CD14-positive monocyte (primary cell): Measurements from ENCODE around the gene BRMS1L. TPM values are rescaled to one million over a fixed set of nuclear protein-coding genes. Genes with fewer than 3 reads are reported as not detected.
"Not testable (repeated sequence)": the region's sequence is repeated elsewhere in the genome, so short reads cannot be mapped to it uniquely, and the experiment has no call there.

Experiments used
- DNase-seq, 3 donors: peaks; one replicate each; pipeline ENCODE4 v3.0.0-alpha.2; 2011 to 2022
- H2AFZ ChIP-seq: 2 replicates; pipeline ENCODE4 v1.6.0; 2012; ENCODE audit warnings: mild to moderate bottlenecking, low read depth, low read length, inconsistent platforms; ENCODE audit not compliant: insufficient read depth, poor library complexity, severe bottlenecking
- H3K27ac ChIP-seq, 2 donors: 1 replicate in 1 of 2; 2 replicates in 1 of 2; pipeline ENCODE4 v1.5.1; 2012 to 2013; ENCODE audit warnings: low read length in 2 of 2, control low read depth in 1 of 2, inconsistent platforms in 1 of 2, low read depth in 1 of 2, mild to moderate bottlenecking in 1 of 2
- H3K27me3 ChIP-seq, 2 donors: one replicate each; pipeline versions ENCODE4 v1.6.0 to v1.6.1; 2011 to 2013; ENCODE audit warnings: low read length in 2 of 2; ENCODE audit not compliant: control insufficient read depth in 2 of 2, insufficient read depth in 2 of 2
- H3K36me3 ChIP-seq, 2 donors: replicated peaks in 1 of 2; 1 replicate in 1 of 2; 2 replicates in 1 of 2; pipeline versions ENCODE4 v1.5.1 to v1.6.1; 2012 to 2013; ENCODE audit warnings: low read length in 2 of 2, control low read depth in 1 of 2, inconsistent platforms in 1 of 2, mild to moderate bottlenecking in 1 of 2; ENCODE audit not compliant: insufficient read depth in 2 of 2, control insufficient read depth in 1 of 2
- H3K4me1 ChIP-seq, 2 donors: 1 replicate in 1 of 2; 2 replicates in 1 of 2; pipeline versions ENCODE4 v1.5.1 to v1.6.1; 2012 to 2013; ENCODE audit warnings: low read length in 2 of 2, control low read depth in 1 of 2, inconsistent platforms in 1 of 2, mild to moderate bottlenecking in 1 of 2, moderate library complexity in 1 of 2; ENCODE audit not compliant: insufficient read depth in 2 of 2, control insufficient read depth in 1 of 2
- H3K4me2 ChIP-seq: replicated peaks from 2 replicates; pipeline ENCODE3; 2012; ENCODE audit warnings: low read length, moderate library complexity, mild to moderate bottlenecking; ENCODE audit not compliant: poor library complexity, severe bottlenecking; ENCODE audit errors: extremely low read depth
- H3K4me3 ChIP-seq, 3 experiments: fragments of 200-600 bp in 1 of 3; sonication (generic) in 1 of 3; replicated peaks in 1 of 3; 1 replicate in 2 of 3; 2 replicates in 1 of 3; pipeline ENCODE4 v1.5.1; 2011 to 2013; ENCODE audit warnings: low read length in 3 of 3, mild to moderate bottlenecking in 3 of 3, control low read depth in 2 of 3, low read depth in 2 of 3, inconsistent platforms in 1 of 3, moderate library complexity in 1 of 3
- H3K79me2 ChIP-seq: 2 replicates; pipeline ENCODE4 v1.6.0; 2012; ENCODE audit warnings: mild to moderate bottlenecking, control low read depth, inconsistent platforms, low read length, moderate library complexity; ENCODE audit not compliant: insufficient read depth
- H3K9ac ChIP-seq: 2 replicates; pipeline ENCODE4 v1.6.0; 2017; ENCODE audit warnings: low read length, mild to moderate bottlenecking; ENCODE audit not compliant: insufficient read depth, poor library complexity, severe bottlenecking
- H3K9me3 ChIP-seq, 2 donors: replicated peaks in 1 of 2; 1 replicate in 1 of 2; 2 replicates in 1 of 2; pipeline versions ENCODE4 v1.5.1 to v1.6.1; 2012 to 2013; ENCODE audit warnings: low read length in 2 of 2, control low read depth in 1 of 2; ENCODE audit not compliant: control insufficient read depth in 1 of 2, insufficient read depth in 1 of 2
- H4K20me1 ChIP-seq: 2 replicates; pipeline ENCODE4 v1.6.0; 2012; ENCODE audit warnings: mild to moderate bottlenecking, low read length, control low read depth, moderate library complexity; ENCODE audit not compliant: insufficient read depth
- H3K27ac Mint-ChIP-seq, 7 donors: one replicate each; pipeline ENCODE4 v1.8.0; 2020; ENCODE audit warnings: mild to moderate bottlenecking in 7 of 7, mixed read lengths in 7 of 7, moderate library complexity in 6 of 7, inconsistent platforms in 2 of 7
- H3K27me3 Mint-ChIP-seq, 3 donors: one replicate each; pipeline ENCODE4 v1.8.0; 2021 to 2022; ENCODE audit warnings: low read depth in 3 of 3, mild to moderate bottlenecking in 3 of 3, mixed read lengths in 3 of 3, moderate library complexity in 3 of 3, inconsistent platforms in 1 of 3
- H3K36me3 Mint-ChIP-seq, 2 donors: one replicate each; pipeline ENCODE4 v1.8.0; 2020; ENCODE audit warnings: mixed read lengths in 2 of 2, inconsistent platforms in 1 of 2, mild to moderate bottlenecking in 1 of 2
- H3K4me1 Mint-ChIP-seq: one replicate; pipeline ENCODE4 v1.8.0; 2020; ENCODE audit warnings: mild to moderate bottlenecking, mixed read lengths
- H3K4me3 Mint-ChIP-seq, 2 donors: one replicate each; pipeline ENCODE4 v1.8.0; 2020; ENCODE audit warnings: mild to moderate bottlenecking in 2 of 2, mixed read lengths in 2 of 2, moderate library complexity in 1 of 2
- H3K9me3 Mint-ChIP-seq, 7 donors: one replicate each; pipeline ENCODE4 v1.8.0; 2020 to 2022; ENCODE audit warnings: mixed read lengths in 7 of 7, mild to moderate bottlenecking in 6 of 7, moderate library complexity in 6 of 7, inconsistent platforms in 2 of 7
- CTCF ChIP-seq: fragments of 200-600 bp; IDR thresholded peaks from one replicate; pipeline ENCODE4 v1.8.0; 2022; ENCODE audit warnings: antibody characterized with exemption, mild to moderate bottlenecking
- WGBS: methylation state at CpG from one replicate; pipeline ENCODE4 v1.1.5; 2013; ENCODE audit warnings: missing lambda C conversion rate; ENCODE audit not compliant: insufficient coverage; 5-methylcytosine and 5-hydroxymethylcytosine counted together
- intact Hi-C, 2 donors: fragments of 100-400 bp; cut with micrococcal nuclease; formaldehyde crosslinking; loops; one replicate each; pipeline versions ENCODE4 v1.15.0 to v1.15.1; 2023
- polyA plus RNA-seq, 3 donors: library from polyadenylated mRNA; depleted of rRNA in 1 of 3; unstranded in 2 of 3; stranded (reverse) in 1 of 3; fragments of 300-500 nt in 2 of 3; fragments of >200 nt in 1 of 3; fragmentation: Illumina TruSeq in 2 of 3; gene quantifications; 1 replicate in 2 of 3; 2 replicates in 1 of 3; pipeline ENCODE4 v1.2.3, GENCODE V29; 2012 to 2021

Gene BRMS1L
- polyA plus RNA-seq, 3 donors: 0.86 to 2.1 (median 1.7) TPM

- Histone ChIP-seq H3K27me3 (no peaks in the 10 kb centered on the region), H2AFZ (no peak overlapping the region), H3K9me3 (no peaks in the 10 kb centered on the region), H3K79me2 (no peaks in the 10 kb centered on the region), H3K4me1 (peaks cover 6 to 10% of the 10 kb centered on the region in 2 donors), H3K4me3 (no peak overlapping the region), H3K4me2 (no peak overlapping the region), H3K36me3 (no peaks in the 10 kb centered on the region), H3K9ac (no peak overlapping the region), H4K20me1 (no peaks in the 10 kb centered on the region), H3K27ac (no peak overlapping the region)
- peak; percentile 90 for TF ChIP-seq CTCF
- no peaks in the 10 kb centered on the region for H3K9me3 Mint-ChIP-seq
- WGBS: no CpG with 5 or more reads among the region's 7 CpGs
- H3K27me3 Mint-ChIP-seq: peaks cover 4 to 7% (median 5%) of the 10 kb centered on the region in 3 donors
- intact Hi-C loops: no loop called here
- DNase-seq: peak; percentile 18 to 48 (median 43)
- H3K4me3 Mint-ChIP-seq: no peak overlapping the region
- peaks cover 7% of the 10 kb centered on the region for H3K4me1 Mint-ChIP-seq
- H3K36me3 Mint-ChIP-seq: no peaks in the 10 kb centered on the region
- no peak overlapping the region for H3K27ac Mint-ChIP-seq
These were observed 4.3 kb upstream of the BRMS1L start for GRCh38 chr14:35821564-35822411.

- Histone ChIP-seq H3K4me2 (no peak overlapping the region), H2AFZ (no peak overlapping the region), H3K4me3 (no peak overlapping the region), H3K79me2 (no peaks in the 10 kb centered on the region), H4K20me1 (no peaks in the 10 kb centered on the region), H3K9me3 (no peaks in the 10 kb centered on the region), H3K27ac (no peak overlapping the region), H3K27me3 (no peaks in the 10 kb centered on the region), H3K36me3 (no peaks in the 10 kb centered on the region), H3K9ac (no peak overlapping the region), H3K4me1 (peaks cover 13 to 17% of the 10 kb centered on the region in 2 donors)
- 86% methylated on average over 1 of the region's 3 CpGs for WGBS
- no peak for TF ChIP-seq CTCF
- intact Hi-C loops: no loop called here
- Mint-ChIP-seq H3K9me3 (no peaks in the 10 kb centered on the region), H3K4me3 (no peak overlapping the region), H3K27ac (no peak overlapping the region), H3K4me1 (peaks cover 14% of the 10 kb centered on the region), H3K36me3 (no peaks in the 10 kb centered on the region), H3K27me3 (peaks cover 3 to 6% (median 4%) of the 10 kb centered on the region in 3 donors)
- DNase-seq: no peak
These were observed 3.6 kb upstream of the BRMS1L start for GRCh38 chr14:35822501-35822900.

GRCh38 chr14:35824446-35825165 is 1.5 kb upstream of the BRMS1L start:
- H4K20me1 ChIP-seq, H2AFZ ChIP-seq, H3K36me3 ChIP-seq, H3K4me3 ChIP-seq, H3K9me3 Mint-ChIP-seq, H3K9ac ChIP-seq, intact Hi-C loops, H3K27ac Mint-ChIP-seq, H3K36me3 Mint-ChIP-seq, H3K79me2 ChIP-seq, H3K9me3 ChIP-seq, DNase-seq, H3K27me3 ChIP-seq, H3K27ac ChIP-seq, H3K27me3 Mint-ChIP-seq: not testable (repeated sequence)
- no CpG with 5 or more reads among the region's 55 CpGs for WGBS
- Mint-ChIP-seq H3K4me1 (peaks cover 17% of the 10 kb centered on the region), H3K4me3 (peak overlapping the region in 1 of 2 donors; percentile 88)
- Histone ChIP-seq H3K4me1 (peaks cover 13 to 17% of the 10 kb centered on the region in 2 donors), H3K4me2 (peak overlapping the region; percentile 75)
